Activated CD4-positive, alpha-beta T cell treated with anti-CD3 and anti-CD28 coated beads, Interleukin-10, Interleukin-2, amounts not matched to agents 100 ng/mL and 50 ng/mL, durations not matched to agents 16 hours and 8 hours (primary cell): ENCODE results near the gene BRD2.

ENCODE experiments used
- DNase-seq: peaks from one replicate; pipeline ENCODE4 v3.0.0-alpha.2; 2020

BRD2 gene

GRCh38 chr6:33001685-33002084 lies 33.3 kb downstream of the BRD2 start:
- no peak for DNase-seq

- no peak for DNase-seq
Observed at GRCh38 chr6:33004940-33005339, 36.5 kb downstream of the BRD2 start.

GRCh38 chr6:33007831-33008400 lies 39.5 kb downstream of the BRD2 start:
- no peak for DNase-seq

GRCh38 chr6:33008944-33009861 lies 40.8 kb downstream of the BRD2 start, which contains the start of gene HLA-DOA:
HLA-DOA (minus strand) TSS chr6:33009591.
- peak; percentile 76 for DNase-seq

GRCh38 chr6:33010356-33010755 lies 42.0 kb downstream of the BRD2 start:
- DNase-seq, result no peak

GRCh38 chr6:33013608-33014007 lies 45.2 kb downstream of the BRD2 start:
- no peak for DNase-seq

GRCh38 chr6:33014841-33015634 lies 46.6 kb downstream of the BRD2 start:
- peak; percentile 84 for DNase-seq

- DNase-seq, result no peak
Observed at GRCh38 chr6:33015798-33016197, 47.4 kb downstream of the BRD2 start.

GRCh38 chr6:33017018-33017417 lies 48.6 kb downstream of the BRD2 start:
- DNase-seq, result no peak

- DNase-seq, result no peak
Observed at GRCh38 chr6:33017694-33018353, 49.4 kb downstream of the BRD2 start.

- no peak for DNase-seq
Observed at GRCh38 chr6:33018418-33018817, 50.0 kb downstream of the BRD2 start.

- DNase-seq, result peak; percentile 28
Observed at GRCh38 chr6:33018904-33019303, 50.5 kb downstream of the BRD2 start.

GRCh38 chr6:33019372-33019771 lies 51.0 kb downstream of the BRD2 start:
- DNase-seq, result no peak

- no peak for DNase-seq
Observed at GRCh38 chr6:33021917-33022316, 53.5 kb downstream of the BRD2 start.

GRCh38 chr6:33023536-33023935 lies 55.1 kb downstream of the BRD2 start:
- no peak for DNase-seq

GRCh38 chr6:33024521-33024920 lies 56.1 kb downstream of the BRD2 start:
- no peak for DNase-seq

- no peak for DNase-seq
Observed at GRCh38 chr6:33028220-33028849, 59.9 kb downstream of the BRD2 start.

GRCh38 chr6:33029328-33030184 lies 61.2 kb downstream of the BRD2 start:
- DNase-seq, result peak; percentile 77

- no peak for DNase-seq
Observed at GRCh38 chr6:33030245-33030644, 61.9 kb downstream of the BRD2 start.
